Measurements from ENCODE around the gene HTT-AS.

Gene HTT-AS

DNA sequence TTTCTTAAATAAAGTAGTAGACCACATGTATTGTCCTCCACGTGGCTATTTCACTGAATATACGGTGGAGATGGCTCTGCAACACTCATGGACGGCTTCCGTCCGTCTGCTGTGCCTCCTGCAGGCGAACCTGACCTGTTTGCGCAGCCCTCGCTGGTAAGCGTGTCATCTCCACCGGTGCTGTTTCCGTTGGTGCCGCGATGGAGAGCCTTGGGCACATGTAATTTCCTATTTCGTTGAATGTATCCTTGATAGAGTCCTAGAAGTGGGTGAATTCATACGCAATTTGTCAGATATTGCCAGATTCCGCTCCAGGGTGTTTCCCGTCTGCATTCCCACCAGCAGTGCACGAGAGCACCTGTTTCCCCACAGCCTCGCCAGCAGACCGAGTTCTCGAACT, 48.5 kb downstream of the HTT-AS start:
- DNase-seq = no peak

DNA sequence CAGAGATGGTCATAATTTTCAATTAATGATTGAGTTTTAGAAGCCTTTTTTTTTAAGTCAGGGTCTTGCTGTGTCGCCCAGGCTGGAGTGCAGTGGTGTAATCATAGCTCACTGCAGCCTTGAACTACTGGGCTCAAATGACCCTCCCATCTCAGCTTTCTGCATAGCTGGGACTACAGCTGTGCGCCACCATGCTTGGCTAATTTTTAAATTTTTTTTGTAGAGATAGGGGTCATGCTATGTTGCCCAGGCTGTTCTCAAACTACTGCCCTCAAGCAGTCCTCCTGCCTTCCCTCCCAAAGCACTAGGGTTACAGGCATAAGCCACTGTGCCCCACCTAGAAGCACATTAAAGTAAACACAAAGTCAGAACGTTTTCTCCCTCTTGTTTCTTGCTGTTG, 51.7 kb downstream of the HTT-AS start:
- no peak for DNase-seq

DNA sequence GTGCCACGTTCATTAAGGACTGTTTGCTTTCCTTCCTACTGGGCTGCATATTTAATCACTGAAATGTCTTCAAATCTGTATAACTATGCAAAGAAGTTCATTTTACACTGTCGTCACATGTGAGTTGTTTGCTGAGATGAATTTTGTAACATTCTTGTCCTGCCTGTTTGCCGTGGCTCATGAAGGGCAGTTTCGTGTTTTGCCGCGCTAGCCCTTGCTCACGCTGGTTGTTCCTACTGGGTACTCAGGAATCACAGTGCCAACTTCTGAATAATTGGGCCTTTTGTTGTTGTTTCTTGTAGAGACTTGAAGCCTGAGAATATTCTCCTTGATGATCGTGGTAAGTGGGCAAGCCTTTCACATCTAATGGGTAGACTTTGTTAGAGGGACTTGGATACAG, 52.2 kb downstream of the HTT-AS start:
- no peak for DNase-seq

DNA sequence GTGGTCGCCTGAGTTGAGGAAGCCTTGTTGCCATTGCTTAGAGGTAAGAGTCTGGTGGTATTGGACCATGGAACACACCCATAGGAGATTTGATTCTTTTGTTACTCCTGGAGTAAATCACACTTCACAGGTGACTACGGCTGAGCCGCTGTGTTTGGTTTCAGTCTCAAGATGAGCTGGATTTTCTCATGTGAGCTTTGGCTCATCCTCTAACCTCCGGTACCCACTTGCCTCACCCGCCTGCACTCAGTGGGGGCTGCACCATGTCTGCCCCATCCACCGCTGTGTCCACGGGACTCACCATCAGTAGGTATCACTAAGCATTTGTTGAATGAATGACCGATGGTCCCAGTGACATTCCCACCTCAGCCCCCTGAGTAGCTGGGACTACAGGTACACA, 52.7 kb downstream of the HTT-AS start:
- no peak for DNase-seq

DNA sequence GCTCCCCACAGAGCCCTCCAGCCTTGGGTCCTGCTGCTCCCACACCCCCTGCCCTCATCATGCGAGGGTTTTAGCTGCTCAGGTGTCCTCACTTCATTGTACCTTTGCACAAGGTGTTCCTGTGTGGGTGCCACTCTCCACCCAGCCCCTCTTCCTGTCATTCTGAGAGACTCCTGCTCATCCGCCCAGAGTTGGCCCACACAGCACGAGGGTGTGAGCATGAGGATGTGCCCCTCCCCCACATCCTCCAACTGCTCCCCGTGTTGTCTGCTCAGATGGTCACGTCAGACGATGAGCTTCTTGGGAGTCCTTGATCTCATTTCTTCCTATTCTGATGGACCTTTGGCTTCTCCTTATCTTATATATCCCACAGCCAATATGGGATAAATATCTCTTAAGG, 53.2 kb downstream of the HTT-AS start:
- DNase-seq = no peak

GRCh38 chr4:3019145-3019846, 55.0 kb downstream of the HTT-AS start:
- no peak for DNase-seq

GRCh38 chr4:3017504-3017903, 56.8 kb downstream of the HTT-AS start:
- no peak for DNase-seq

DNA sequence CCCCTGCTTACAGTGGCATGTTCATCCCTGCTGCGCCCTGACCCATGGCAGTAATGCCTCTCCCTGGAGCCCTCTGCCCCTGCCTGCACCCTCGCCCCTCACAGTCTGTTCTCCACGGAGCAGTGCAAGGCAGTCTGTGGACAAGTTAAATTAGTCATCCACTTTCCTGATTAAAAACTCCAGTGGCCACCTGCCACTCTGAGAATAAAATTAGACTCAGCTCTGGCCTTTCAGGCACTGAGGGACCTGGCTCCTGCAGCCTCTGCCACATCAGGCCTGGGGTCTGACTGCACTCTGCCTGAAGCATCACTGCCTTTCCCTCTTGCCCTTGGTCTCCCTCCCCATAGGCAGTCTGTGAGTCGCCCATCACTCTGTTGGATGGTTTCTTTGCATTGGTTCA, 57.4 kb downstream of the HTT-AS start:
- no peak for DNase-seq

- DNase-seq = no peak
Measured at GRCh38 chr4:3013839-3014350, 60.4 kb downstream of the HTT-AS start.
